Fibroblast of skin of left biceps (primary cell): ENCODE measurements around the gene COQ7.

Experiments used
- DNase-seq, 2 experiments: peaks; one replicate each; pipeline ENCODE4 v3.0.0-alpha.2; 2013; ENCODE audit warnings: low read depth in 2 of 2

Gene COQ7

DNA sequence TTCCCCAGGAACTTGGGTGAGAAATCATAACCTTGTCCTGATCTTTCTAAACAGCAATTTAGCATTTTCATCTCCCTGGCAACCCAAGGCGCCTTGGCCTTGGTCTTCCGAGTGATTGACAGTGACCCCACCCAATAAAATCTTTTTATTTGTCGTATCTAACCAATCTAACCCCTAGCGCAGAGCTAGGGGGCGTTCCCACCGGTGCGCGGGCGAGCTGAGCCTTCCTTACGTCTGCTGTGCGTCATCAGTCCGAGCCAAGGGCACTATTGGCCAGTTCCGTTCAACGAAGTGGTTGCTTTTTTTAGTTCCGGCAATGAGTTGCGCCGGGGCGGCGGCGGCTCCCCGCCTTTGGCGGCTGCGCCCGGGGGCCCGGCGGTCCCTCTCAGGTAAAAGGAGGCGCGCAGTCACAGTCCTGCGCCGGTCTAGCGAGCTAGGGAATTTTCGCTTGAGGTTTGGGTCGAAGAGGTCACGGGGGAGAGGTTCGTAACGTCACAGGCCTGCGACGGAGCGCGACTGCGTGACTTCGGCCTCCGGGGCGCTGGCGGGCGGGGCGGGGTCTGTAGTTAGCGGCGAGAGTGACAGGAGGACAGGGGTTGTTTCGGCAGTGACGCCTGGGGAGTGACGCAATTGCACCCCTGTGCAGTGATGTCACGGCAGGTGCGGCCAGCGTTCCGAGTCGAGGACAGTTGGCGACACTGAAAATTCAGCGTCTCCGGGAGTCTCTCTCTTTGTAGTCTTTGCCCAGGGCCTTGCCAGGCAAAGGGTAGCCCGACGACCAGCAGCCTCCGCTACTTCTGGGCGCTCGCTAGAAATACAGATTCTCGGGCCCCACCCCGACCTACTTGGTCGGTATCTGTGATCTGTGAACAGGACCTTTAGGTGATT is at the start of gene COQ7:
Gene COQ7 (plus strand): TSS at position 266 of the 888 bp plus-strand sequence. CDS start 51 bp downstream, at position 317.
- DNase-seq = peak; percentile 100

GRCh38 chr16:19020689-19021088 is 46.7 kb upstream of the COQ7 start:
- no peak for DNase-seq

DNA sequence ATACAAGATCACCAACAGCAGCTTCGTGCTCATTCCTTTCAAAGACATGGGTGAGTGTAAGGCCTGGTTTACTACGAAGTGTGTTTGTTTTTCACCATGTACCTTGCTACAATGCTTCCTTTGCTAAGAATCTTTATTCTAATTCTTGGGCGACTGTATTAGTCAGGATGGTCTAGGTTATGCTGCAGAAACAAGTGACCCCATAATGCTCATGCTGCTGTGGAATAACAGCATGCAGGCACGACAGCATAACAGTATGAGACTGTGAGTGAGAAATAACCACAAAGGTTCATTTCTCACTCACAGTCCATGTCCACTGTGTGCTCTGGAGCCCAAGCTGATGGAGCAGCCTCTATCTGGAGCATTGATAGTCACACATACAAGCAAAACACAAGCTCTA is 45.7 kb upstream of the COQ7 start:
- no peak for DNase-seq

DNA sequence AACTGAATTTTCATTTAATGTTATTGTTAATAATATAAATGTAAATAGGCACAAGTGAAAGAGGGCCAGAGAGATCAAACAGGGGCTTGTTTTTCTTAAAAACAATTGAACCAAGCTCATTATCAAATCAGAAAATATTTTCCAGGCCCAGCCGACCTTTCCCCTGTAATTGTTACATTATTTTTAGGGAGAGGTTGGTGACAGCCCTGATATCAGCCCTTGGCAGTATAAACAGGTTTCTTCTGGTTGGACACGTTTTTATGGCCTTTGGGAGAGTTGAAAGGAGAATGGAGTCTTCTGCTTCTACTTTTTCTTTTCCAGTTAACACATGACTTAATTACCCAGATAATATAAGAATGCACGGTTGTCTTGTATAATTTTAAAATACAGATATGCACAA is 40.0 kb upstream of the COQ7 start:
- DNase-seq = no peak

DNA sequence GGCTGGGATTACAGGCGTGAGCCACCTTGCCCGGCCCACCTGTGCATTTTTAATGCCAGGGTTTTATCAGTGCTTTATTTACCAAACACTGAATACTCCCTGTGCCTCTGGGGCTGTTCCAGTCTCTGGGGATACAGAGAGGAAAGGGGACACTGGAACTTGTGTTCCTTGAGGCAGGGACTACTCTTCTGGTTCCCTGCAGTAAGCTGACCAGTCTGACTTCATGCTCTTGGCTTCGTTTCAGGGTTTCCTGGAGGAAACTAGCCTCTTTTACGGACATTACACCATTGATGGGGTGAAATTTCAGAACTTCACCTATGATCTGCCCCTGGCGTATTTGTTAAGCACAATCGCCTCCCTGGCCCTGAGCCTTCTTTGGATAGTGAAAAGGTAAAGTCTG is 37.4 kb upstream of the COQ7 start:
- no peak for DNase-seq

- DNase-seq = no peak
These were observed 35.7 kb upstream of the COQ7 start for GRCh38 chr16:19031738-19032137.

- no peak for DNase-seq
These were observed 33.7 kb upstream of the COQ7 start for GRCh38 chr16:19033761-19034160.

- DNase-seq = no peak
These were observed 27.0 kb upstream of the COQ7 start for GRCh38 chr16:19040400-19040799.

- no peak for DNase-seq
These were observed 22.6 kb upstream of the COQ7 start for GRCh38 chr16:19044769-19045168.

GRCh38 chr16:19046062-19046461 is 21.4 kb upstream of the COQ7 start:
- DNase-seq = no peak

DNA sequence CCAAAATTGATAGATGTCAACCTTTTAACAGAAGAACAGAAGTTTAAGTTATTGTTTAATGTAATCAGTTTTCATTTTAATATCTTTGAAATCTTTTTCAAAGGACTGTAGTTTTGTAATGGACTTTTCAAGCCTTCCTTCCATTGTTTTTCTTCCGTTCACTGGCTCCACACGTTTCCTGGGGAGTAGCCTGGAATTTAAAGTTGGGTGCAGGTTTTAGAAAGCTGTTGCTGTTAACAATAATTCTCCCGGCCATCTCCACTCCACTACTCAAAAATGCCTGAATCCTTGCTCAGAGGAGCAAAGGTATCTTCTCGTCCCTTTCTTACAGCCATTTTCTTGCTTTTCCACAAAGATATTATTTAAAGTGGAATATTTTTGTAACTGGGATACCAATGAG is 4.7 kb upstream of the COQ7 start:
- no peak for DNase-seq

GRCh38 chr16:19066988-19067348 is 446 bp upstream of the COQ7 start:
- no peak for DNase-seq

GRCh38 chr16:19068237-19068815 is 912 bp downstream of the COQ7 start:
- no peak for DNase-seq

GRCh38 chr16:19071811-19072777 is 4.7 kb downstream of the COQ7 start:
- DNase-seq = no peak

GRCh38 chr16:19073344-19073743 is 5.9 kb downstream of the COQ7 start:
- no peak for DNase-seq

- DNase-seq = no peak
These were observed 6.4 kb downstream of the COQ7 start for GRCh38 chr16:19073863-19074262.

DNA sequence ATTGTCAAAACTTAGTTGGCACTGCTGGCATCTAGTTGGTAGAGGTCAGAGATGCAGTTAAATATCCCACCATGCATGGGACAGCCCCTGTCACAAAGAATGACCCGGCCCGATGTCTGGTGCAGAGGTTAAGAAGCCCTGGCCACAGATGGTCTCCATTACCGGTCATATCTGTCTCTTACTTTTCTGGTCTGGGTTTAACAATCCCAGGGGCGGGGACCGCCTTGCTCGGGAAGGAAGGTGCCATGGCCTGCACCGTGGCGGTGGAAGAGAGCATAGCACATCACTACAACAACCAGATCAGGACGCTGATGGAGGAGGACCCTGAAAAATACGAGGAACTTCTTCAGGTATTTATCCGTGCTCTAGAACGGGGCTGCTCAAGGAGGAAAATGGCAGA is 8.1 kb downstream of the COQ7 start:
- no peak for DNase-seq

GRCh38 chr16:19077879-19078278 is 10.5 kb downstream of the COQ7 start:
- DNase-seq = no peak

DNA sequence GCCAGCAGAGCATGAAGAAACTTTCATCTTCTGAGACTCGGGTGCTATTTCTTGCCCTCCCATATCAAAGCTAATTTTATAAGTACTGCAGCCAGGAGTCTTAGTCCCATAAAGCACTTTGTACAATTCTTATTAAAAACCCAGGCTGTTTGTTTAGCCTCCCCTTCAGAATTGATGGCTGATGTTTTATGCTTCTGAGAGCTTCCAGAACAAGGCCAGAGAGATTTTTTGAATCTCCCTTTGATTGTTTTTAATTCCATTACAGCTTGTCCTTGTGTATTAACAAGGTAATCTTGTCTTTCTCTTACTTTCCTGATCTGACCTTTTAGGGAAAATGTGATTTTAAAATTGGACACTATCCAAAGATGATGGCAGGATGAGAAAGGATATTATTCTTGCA is 16.3 kb downstream of the COQ7 start:
- DNase-seq = no peak

DNA sequence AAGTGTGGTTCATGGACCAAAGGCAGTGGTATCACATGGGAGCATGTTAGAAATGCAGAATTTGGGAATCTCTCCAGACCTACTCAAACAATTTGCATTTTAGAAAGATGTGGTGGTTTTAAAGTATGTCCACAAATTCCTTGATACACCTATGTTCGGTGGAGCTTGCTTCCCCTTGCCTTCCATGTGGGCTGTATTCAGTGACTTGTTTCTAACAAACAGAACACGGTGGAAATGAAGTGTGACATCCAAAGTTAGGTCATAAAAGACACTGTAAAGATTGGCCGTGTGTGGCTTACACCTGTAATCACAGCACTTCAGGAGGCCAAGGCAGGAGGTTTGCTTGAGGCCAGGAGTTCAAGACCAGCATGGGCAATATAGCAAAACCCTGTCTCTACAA is 16.7 kb downstream of the COQ7 start:
- DNase-seq = no peak

DNA sequence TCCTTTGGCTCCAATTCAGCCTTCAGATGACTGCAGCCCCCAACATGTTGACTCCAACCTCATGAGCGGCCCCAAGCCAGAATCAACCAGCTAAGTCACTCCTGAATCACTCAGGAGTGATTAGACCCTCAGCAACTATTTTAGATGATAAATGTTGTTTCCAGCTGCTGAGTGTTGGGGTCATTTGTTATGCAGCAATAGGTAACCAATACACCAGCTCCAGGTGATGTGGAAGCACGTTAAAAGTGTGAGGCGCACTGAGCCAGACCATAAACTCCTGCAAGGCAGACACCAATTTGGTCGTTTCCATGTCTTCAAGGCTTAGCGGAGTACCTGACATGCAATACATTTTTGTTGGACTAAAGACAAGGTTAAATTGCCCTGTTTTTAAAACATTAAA is 17.5 kb downstream of the COQ7 start:
- DNase-seq = no peak

DNA sequence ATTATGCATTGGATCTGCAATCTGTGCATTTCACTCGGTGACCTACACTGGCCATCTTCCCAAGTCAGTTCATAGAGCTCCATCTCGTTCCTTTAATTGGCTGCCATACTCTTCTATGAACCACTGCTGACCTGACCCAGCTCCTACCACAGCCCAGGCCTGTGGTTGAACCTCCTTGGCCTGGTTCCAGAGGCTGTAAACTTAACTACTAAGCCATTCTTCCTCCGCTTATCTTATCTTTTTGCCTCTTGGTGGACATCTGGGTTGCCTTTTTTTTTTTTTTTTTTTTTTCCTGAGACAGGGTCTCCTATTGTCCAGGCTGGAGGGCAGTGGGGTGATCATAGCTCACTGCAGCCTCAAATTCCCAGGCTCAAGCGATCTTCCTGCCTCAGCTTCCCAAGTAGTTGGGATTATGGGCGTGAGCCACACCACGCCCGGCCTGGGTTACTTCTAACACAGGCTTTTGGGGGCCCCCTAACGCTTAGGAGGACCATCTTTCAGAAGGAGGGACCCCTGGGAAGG is 18.3 kb downstream of the COQ7 start:
- DNase-seq = no peak
